Osteoblast (primary cell): Measurements from ENCODE around the gene CLDND1. TPM values are rescaled to one million over a fixed set of nuclear protein-coding genes. Genes with fewer than 3 reads are reported as not detected.

Experiments
- DNase-seq: peaks from one replicate; pipeline ENCODE4 v3.0.0; 2011; ENCODE audit warnings: low spot score, mixed read lengths; ENCODE audit not compliant: insufficient read length; ENCODE audit errors: missing footprints
- H2AFZ ChIP-seq: 2 replicates; pipeline ENCODE4 v1.6.0; 2011; ENCODE audit warnings: mild to moderate bottlenecking, low read length
- H3K27ac ChIP-seq: 2 replicates; pipeline ENCODE4 v1.5.1; 2011; ENCODE audit warnings: mild to moderate bottlenecking, low read depth, low read length, moderate library complexity
- H3K27me3 ChIP-seq: 2 replicates; pipeline ENCODE4 v1.6.0; 2012; ENCODE audit warnings: mild to moderate bottlenecking, control low read depth, inconsistent platforms, low read length, moderate library complexity; ENCODE audit not compliant: insufficient read depth
- H3K36me3 ChIP-seq: 2 replicates; pipeline ENCODE4 v1.5.1; 2011; ENCODE audit warnings: mild to moderate bottlenecking, low read length, control low read depth, moderate library complexity; ENCODE audit not compliant: insufficient read depth
- H3K4me1 ChIP-seq: 2 replicates; pipeline ENCODE4 v1.5.1; 2011; ENCODE audit warnings: mild to moderate bottlenecking, low read length, control low read depth, moderate library complexity; ENCODE audit not compliant: insufficient read depth
- H3K4me2 ChIP-seq: 2 replicates; pipeline ENCODE4 v1.6.0; 2011; ENCODE audit warnings: mild to moderate bottlenecking, low read length; ENCODE audit not compliant: insufficient read depth
- H3K4me3 ChIP-seq: fragments of 200-600 bp; sonication (generic); 3 replicates; pipeline ENCODE4 v1.5.1; 2012; ENCODE audit warnings: mild to moderate bottlenecking, low read length, inconsistent platforms; ENCODE audit not compliant: insufficient read depth
- H3K79me2 ChIP-seq: 2 replicates; pipeline ENCODE4 v1.6.0; 2012; ENCODE audit warnings: mild to moderate bottlenecking, low read length, control low read depth, inconsistent platforms; ENCODE audit not compliant: insufficient read depth
- H3K9me3 ChIP-seq: 2 replicates; pipeline ENCODE4 v1.5.1; 2011; ENCODE audit warnings: low read depth, low read length, control low read depth
- H4K20me1 ChIP-seq: 2 replicates; pipeline ENCODE4 v1.6.0; 2012; ENCODE audit warnings: mild to moderate bottlenecking, low read length, control low read depth; ENCODE audit not compliant: insufficient read depth
- CTCF ChIP-seq: IDR thresholded peaks from 2 replicates; pipeline ENCODE4 v1.5.1; 2011; ENCODE audit warnings: mild to moderate bottlenecking, low read depth, low read length, moderate library complexity; ENCODE audit errors: extremely low read depth
- total RNA-seq: library from RNA; depleted of rRNA; stranded (reverse); fragments of >200 nt; gene quantifications from 2 replicates; pipeline ENCODE4 v1.2.3, GENCODE V29; 2012

Gene CLDND1
- total RNA-seq, 1 donor, result 74.2 TPM

GRCh38 chr3:98513736-98514135 is 9.0 kb downstream of the CLDND1 start:
- Histone ChIP-seq H3K27me3 (no peaks in the 10 kb centered on the region), H3K4me3 (no peak overlapping the region), H3K4me2 (no peak overlapping the region), H2AFZ (no peak overlapping the region), H3K4me1 (peaks cover 4% of the 10 kb centered on the region), H3K79me2 (peaks cover 10% of the 10 kb centered on the region), H4K20me1 (no peaks in the 10 kb centered on the region), H3K36me3 (peaks cover 22% of the 10 kb centered on the region), H3K9me3 (no peaks in the 10 kb centered on the region), H3K27ac (no peak overlapping the region)
- no peak for TF ChIP-seq CTCF
- DNase-seq, result no peak

GRCh38 chr3:98513091-98513511 is 9.6 kb downstream of the CLDND1 start:
- H3K79me2 ChIP-seq, result peaks cover 4% of the 10 kb centered on the region
- H4K20me1 ChIP-seq, result no peaks in the 10 kb centered on the region
- H2AFZ ChIP-seq, result no peak overlapping the region
- TF ChIP-seq CTCF, result no peak
- no peaks in the 10 kb centered on the region for H3K9me3 ChIP-seq
- peaks cover 4% of the 10 kb centered on the region for H3K4me1 ChIP-seq
- H3K4me2 ChIP-seq, result no peak overlapping the region
- H3K27me3 ChIP-seq, result no peaks in the 10 kb centered on the region
- peaks cover 20% of the 10 kb centered on the region for H3K36me3 ChIP-seq
- no peak for DNase-seq
- H3K27ac ChIP-seq, result no peak overlapping the region
- H3K4me3 ChIP-seq, result no peak overlapping the region

GRCh38 chr3:98512576-98512975 is 10.1 kb downstream of the CLDND1 start:
- Histone ChIP-seq H3K36me3 (peaks cover 18% of the 10 kb centered on the region), H3K4me2 (no peak overlapping the region), H3K79me2 (peaks cover 3% of the 10 kb centered on the region), H3K9me3 (no peaks in the 10 kb centered on the region), H3K4me1 (peaks cover 4% of the 10 kb centered on the region), H3K27ac (no peak overlapping the region), H2AFZ (no peak overlapping the region), H3K4me3 (no peak overlapping the region), H3K27me3 (no peaks in the 10 kb centered on the region), H4K20me1 (no peaks in the 10 kb centered on the region)
- no peak for DNase-seq
- no peak for TF ChIP-seq CTCF

GRCh38 chr3:98508582-98508981 is 14.1 kb downstream of the CLDND1 start:
- H3K4me3 ChIP-seq, result no peak overlapping the region

More at GRCh38 chr3:98508582-98508981, 14.1 kb downstream of the CLDND1 start:
- DNase-seq, result no peak
- H3K9me3 ChIP-seq, result no peaks in the 10 kb centered on the region
- no peak overlapping the region for H3K4me2 ChIP-seq
- no peaks in the 10 kb centered on the region for H3K79me2 ChIP-seq
- no peak overlapping the region for H3K27ac ChIP-seq
- TF ChIP-seq CTCF, result no peak
- H3K36me3 ChIP-seq, result no peaks in the 10 kb centered on the region
- no peaks in the 10 kb centered on the region for H3K27me3 ChIP-seq
- H3K4me1 ChIP-seq, result peaks cover 4% of the 10 kb centered on the region
- no peak overlapping the region for H2AFZ ChIP-seq
- H4K20me1 ChIP-seq, result no peaks in the 10 kb centered on the region
